GM18520 (cell line): ENCODE data around the gene COL6A3.
"Not testable (repeated sequence)": the region's sequence is repeated elsewhere in the genome, so short reads cannot be mapped to it uniquely, and the experiment has no call there.

Experiments
- ATAC-seq: cut with Tn5 transposase; IDR thresholded peaks from one replicate; pipeline ENCODE4 v1.9.1; 2021; ENCODE audit not compliant: unreplicated experiment

COL6A3 gene

GRCh38 chr2:237319887-237320286, 94.1 kb downstream of the COL6A3 start:
- ATAC-seq: no peak

- ATAC-seq: no peak
Observed at GRCh38 chr2:237319086-237319820, 94.7 kb downstream of the COL6A3 start.

DNA sequence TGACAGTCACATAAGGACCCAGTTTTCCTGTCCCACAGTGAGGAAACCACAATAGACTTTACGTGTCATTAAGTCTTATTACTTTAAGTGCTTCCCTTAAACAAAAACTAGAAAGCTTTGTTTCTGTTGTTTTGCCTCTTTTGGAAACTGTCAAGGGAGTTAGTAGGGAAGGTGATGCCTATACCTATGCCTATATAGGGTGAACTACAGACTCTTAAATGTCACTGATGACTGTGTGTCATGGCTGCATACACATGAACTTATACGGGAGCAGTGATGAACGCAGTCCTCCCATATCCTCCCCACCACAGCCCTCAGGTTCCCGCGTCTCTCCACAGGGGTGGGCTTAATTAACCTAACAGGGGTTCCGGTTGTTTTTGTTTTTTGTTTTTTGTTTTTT, 97.6 kb downstream of the COL6A3 start:
- no peak for ATAC-seq

DNA sequence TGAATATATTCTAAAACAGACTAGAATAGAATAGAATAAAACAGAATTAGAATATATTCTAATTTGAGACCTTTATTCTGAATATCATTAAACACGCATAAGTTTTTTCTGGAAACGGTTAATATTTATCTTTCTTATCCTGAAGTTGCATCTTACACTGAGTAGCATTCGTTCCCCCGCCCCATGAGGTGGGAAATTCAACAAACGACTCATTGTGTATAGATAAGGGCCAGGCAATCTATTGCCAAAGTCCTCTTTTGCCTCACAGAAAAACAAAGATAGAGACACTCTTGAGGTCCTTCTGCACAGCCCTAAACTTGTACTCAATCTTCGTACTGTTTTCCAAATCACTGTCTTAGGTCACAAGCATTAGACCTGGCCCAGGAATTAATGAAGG, 98.1 kb downstream of the COL6A3 start:
- no peak for ATAC-seq

DNA sequence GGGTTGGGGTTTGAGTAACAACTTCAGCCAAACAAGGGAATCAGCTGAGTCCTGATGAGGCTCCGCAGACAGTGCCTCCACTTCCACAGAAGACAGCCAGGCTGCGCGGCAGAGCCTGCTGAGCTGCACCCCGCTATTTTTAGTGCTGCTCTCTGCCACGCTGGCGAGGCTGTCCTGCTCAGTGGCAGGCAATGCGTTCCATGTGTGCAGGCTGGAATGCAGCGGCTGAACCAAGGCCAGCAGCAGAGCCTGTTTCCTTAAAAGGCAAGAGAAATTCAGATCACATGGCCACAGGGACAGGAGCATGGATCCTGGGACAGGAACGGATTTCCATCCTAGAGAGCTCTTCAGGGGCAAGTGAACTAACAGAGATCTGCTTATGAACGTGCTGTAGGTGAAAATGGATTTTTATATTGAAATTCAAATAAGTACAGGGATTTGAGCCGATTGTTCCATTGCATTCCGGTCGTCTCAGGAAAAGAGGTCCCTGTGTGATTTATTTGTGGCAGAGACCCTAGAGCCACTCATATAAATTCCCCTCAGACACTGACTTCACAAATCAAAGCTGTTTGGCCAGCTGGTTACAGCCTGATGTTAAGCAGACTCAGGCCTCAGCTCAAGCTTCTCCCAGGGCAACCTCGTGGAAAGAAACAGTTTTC, 98.7 kb downstream of the COL6A3 start:
- ATAC-seq: no peak

GRCh38 chr2:237314681-237315080, 99.3 kb downstream of the COL6A3 start:
- no peak for ATAC-seq

DNA sequence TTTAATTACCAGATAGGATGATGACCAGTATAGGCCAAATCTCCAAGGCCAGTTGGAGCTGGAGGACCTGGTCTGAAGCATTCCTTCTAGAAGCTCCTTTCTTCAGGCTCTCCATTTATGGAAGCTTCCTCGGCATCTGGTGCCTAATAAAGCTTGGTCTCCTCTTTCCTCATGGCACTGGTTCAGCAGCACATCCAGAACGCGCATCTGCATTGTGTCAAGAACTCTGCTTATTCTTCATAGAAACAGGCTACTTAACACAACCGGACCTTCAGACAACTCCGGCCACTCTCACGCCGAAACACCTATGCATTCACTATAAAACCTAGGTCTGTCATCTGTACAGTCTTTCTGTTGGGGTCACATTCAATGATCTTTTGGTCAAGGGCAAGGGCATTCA, 99.8 kb downstream of the COL6A3 start:
- ATAC-seq: no peak

GRCh38 chr2:237312021-237312755, 101.8 kb downstream of the COL6A3 start:
- ATAC-seq: no peak

DNA sequence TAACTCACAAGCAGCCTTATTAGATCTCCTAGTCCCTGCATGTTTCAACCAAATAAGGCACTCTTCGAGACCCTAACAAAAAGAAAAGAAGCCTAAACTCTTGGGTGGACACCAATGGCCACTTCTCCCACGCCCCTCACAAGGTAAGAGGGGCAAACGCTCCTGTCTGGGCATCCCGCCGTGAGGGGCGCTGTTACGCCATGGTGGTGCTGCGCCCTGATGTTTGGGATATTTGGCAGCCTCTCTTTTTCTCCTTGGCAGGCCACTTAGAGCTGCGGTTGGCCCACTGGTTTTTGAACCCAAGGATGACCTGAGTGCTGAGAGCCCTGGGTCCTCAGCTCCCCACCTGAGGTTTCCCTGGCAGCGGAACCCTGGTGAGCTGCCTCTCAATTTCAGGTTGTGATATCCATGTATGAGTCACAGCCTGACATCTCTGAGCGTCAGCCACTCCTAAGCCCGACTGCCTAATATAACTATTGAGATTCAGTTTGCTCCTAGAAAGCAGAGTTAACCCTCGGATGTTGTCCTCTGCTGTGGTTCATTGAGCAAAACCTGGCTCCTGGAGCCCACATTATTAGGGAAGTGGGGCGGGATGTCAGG, 103.3 kb downstream of the COL6A3 start:
- no peak for ATAC-seq

DNA sequence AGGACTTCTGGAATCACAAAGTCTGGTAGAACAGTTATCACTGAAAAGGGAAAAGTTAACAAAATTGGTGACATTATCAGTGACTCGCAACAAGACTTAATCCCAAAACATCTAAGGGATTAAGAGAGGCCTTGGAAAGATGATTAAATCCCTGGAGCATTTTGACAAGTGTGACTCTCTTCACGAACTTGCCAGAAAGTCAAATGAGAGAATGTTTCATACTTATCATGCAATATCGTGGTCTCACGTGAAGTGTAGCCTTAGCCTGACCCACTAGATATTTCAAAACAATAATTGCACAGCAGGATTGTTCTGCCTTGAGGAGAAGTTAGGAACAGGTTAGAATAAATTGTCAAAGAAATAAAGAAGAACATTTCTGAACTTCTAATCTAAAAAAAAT, 104.5 kb downstream of the COL6A3 start:
- no peak for ATAC-seq

GRCh38 chr2:237309011-237309410, 105.0 kb downstream of the COL6A3 start:
- ATAC-seq: no peak

DNA sequence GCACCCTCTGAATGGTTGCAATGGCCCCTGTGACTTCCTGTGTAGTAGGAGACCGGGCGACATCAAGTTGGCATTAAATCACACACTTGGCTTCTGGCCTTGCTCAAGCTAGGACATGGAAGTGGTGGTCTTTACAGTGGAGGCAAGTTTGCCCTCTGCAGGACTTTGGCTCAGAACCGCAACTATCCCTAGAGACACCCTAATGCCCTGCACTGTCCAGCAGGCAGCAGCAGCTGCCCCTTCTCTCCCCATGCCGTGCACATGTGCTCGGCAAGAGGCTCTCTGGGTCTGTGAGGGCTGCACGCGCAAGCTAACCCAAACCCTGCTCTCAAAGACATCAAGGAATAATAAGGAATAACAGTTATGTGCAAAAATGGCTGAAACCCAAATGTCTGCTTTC, 106.5 kb downstream of the COL6A3 start:
- ATAC-seq: no peak

DNA sequence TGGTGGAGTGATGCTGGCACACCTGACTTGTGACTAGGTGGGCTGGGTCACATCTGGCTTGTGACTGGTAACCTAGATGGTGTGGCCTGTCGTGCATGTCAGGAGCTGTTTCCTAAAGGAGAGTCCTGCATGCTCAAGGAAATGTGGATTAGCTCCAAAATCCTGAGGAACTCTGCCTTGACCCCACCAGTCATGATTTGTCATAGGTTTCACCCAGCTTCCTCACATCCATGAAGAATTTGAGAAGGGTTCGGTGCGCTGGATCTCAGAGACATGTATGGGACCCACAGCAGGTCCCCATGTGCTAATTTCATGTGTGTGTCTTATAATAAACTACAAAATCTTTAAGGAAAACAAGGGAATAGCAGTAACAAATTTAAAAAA, 107.2 kb downstream of the COL6A3 start:
- ATAC-seq: no peak

GRCh38 chr2:237306083-237306786, 107.7 kb downstream of the COL6A3 start:
- ATAC-seq: no peak

DNA sequence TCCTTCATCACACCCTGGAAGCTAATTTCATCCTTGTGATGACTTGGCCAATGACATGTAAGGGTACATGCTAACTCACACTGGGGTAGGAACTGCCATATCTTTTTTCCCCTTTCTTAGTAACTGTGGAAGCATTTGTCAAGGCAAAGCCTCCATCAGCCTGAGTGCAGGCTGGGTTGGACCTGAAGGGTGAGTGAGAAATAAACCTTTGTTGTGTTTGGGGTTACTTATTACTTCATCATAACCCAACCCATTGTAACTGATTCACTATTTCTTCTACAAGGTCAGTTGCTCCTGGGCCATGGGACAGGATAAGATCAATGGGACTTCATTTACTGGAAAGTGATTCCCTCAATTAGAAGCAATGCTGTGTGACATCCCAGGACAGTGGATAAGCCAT, 108.4 kb downstream of the COL6A3 start:
- ATAC-seq: no peak

DNA sequence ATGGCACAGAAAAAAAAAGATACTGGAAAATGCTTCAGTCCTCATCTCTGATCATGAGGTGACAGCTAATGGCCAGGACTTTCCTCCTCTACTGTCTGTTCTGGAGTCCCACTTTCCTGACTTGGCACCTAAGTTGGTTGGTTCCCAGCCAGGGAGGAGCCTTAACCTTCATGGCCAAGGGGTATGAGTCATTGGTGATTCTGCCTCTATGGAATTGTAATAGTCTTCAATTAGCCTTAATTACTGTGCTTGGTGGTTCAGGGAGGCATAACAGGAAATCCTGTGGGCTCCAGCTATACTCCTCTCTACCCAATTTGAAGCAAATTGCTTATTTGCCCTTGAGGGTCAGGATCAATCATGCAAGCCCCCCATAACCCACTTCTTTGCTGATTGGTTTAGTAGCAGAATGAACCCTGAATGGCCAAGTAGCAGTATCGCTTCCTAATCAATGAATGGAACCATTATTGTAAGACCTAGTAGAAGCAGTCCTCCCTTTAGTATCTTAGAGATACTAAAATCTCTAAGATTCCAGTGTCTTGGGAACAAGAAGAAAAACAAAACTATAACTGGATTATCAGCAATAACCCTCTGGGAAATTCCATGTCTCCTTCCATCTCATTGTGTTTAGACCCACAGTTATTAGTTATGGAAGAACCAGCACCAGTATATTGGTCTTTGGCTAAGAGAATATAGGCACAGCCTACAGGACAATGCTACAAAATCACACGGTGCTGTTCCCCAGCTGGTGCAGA, 109.0 kb downstream of the COL6A3 start:
- no peak for ATAC-seq

DNA sequence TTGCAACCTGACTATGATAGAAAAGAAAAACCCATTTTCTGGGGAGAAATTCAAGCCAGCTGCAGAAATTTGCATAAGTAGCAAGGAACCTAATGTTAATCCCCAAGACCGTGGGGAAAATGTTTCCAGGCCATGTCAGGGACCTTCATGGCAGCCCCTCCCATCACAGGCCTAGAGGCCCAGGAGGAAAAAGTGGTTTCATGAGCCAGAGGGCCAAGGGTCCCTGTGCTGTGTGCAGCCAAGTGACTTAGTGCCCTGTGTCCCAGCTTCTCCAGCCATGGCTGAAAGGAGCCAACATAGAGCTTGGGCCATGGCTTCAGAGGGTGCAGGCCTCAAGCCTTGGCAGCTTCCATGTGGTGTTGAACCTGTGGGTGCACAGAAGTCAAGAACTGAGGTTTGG, 110.7 kb downstream of the COL6A3 start:
- ATAC-seq: not testable (repeated sequence)

DNA sequence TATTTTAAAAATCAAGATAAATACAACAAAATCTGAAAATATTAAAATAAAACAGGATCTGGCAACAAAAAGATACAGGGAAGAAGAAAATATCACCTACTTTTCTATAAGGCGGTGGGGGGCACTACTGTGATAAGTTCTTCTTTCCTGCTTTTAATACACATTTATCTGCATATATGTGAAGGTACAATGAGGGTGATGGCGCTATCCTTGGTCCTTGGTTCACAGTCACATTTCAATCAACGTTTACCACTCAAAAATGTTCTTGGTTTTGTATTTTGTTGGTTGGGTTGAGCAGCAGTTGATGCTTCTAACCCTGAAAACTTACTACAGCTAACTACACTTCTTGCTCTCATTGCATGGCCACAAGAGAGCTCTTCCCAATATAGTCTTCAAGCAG, 112.4 kb downstream of the COL6A3 start:
- ATAC-seq: no peak

DNA sequence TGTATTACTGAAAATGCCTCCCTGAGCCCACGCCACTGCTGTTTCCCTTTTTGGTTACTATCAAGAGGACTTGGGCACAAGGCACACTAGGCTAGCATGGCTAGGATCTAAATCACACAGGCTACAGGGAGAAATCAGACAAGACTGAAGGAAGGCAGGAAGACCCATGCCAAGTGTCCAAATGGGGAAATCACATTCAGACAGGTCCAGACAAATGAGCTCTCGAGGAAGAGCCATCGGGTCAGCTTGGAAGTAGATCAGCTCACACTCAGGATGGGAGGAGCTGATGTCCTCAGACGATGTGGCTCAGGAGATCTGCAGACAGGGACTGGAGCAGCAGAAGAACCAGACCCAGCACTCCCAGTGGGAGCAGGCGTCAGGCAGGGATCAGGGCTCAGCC, 113.2 kb downstream of the COL6A3 start:
- ATAC-seq: no peak

DNA sequence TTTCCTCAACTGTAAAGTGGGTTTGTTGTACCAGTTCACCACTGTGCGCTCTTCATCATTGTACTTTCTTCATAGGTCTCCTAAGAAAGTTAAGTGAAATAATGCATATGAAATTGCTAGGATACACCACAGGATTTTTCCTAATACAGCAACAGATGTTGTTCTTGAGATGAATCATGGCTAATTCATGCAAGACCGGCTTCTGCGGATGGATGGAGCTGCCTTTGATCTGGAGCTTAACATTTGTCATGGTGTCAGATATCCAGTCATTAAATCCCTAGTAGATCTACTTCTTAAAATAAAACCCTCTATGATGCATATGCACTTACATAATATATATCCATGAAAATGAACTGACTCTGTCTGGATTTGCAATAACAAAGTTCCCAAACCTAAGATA, 114.1 kb downstream of the COL6A3 start:
- ATAC-seq: no peak
